HuH-7 (cell line): ENCODE data around the gene NFXL1.
"Not testable (repeated sequence)": the region's sequence is repeated elsewhere in the genome, so short reads cannot be mapped to it uniquely, and the experiment has no call there.

Experiments
- DNase-seq: peaks from one replicate; pipeline ENCODE4 v3.0.0; 2011; ENCODE audit warnings: low spot score

The NFXL1 gene

GRCh38 chr4:47914220-47914925 lies at the start of gene NFXL1:
Gene NFXL1 (minus strand): TSS chr4:47914583. CDS start chr4:47914203, 380 bp downstream.
- DNase-seq = peak; percentile 85

GRCh38 chr4:47954677-47955076 lies 40.3 kb upstream of the NFXL1 start:
- DNase-seq = no peak

GRCh38 chr4:47954245-47954644 lies 39.9 kb upstream of the NFXL1 start:
- no peak for DNase-seq

- no peak for DNase-seq
Observed at GRCh38 chr4:47945930-47946726, 31.7 kb upstream of the NFXL1 start.

GRCh38 chr4:47942081-47942819 lies 27.9 kb upstream of the NFXL1 start:
- DNase-seq = no peak

- DNase-seq = no peak
Observed at GRCh38 chr4:47939456-47939855, 25.1 kb upstream of the NFXL1 start.

GRCh38 chr4:47936336-47936735 lies 22.0 kb upstream of the NFXL1 start:
- DNase-seq = no peak

GRCh38 chr4:47933840-47934239 lies 19.5 kb upstream of the NFXL1 start:
- DNase-seq = peak; percentile 27

- DNase-seq = no peak
Observed at GRCh38 chr4:47930971-47931804, 16.8 kb upstream of the NFXL1 start.

- DNase-seq = no peak
Observed at GRCh38 chr4:47929682-47930201, 15.4 kb upstream of the NFXL1 start.

GRCh38 chr4:47926667-47927258 lies 12.4 kb upstream of the NFXL1 start:
- DNase-seq = peak; percentile 68

GRCh38 chr4:47923261-47923608 lies 8.9 kb upstream of the NFXL1 start:
- not testable (repeated sequence) for DNase-seq

GRCh38 chr4:47922436-47923260 lies 8.3 kb upstream of the NFXL1 start:
- not testable (repeated sequence) for DNase-seq

GRCh38 chr4:47917163-47917562 lies 2.8 kb upstream of the NFXL1 start:
- not testable (repeated sequence) for DNase-seq

- DNase-seq = no peak
Observed at GRCh38 chr4:47915378-47915777, 995 bp upstream of the NFXL1 start.

- DNase-seq = no peak
Observed at GRCh38 chr4:47914926-47915237, 499 bp upstream of the NFXL1 start.

- peak; percentile 22 for DNase-seq
Observed at GRCh38 chr4:47913861-47914219, 543 bp downstream of the NFXL1 start.

- no peak for DNase-seq
Observed at GRCh38 chr4:47913330-47913729, 1.1 kb downstream of the NFXL1 start.

- DNase-seq = no peak
Observed at GRCh38 chr4:47907089-47907646, 7.2 kb downstream of the NFXL1 start.

GRCh38 chr4:47899639-47900038 lies 14.7 kb downstream of the NFXL1 start:
- DNase-seq = no peak
